ENCODE results near the gene YPEL1. TPM values are rescaled to one million over a fixed set of nuclear protein-coding genes. Genes with fewer than 3 reads are reported as not detected.

The YPEL1 gene, protein sequence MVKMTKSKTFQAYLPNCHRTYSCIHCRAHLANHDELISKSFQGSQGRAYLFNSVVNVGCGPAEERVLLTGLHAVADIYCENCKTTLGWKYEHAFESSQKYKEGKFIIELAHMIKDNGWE
- 1.4 TPM in 1 of 2 replicates, not detected in the other for total RNA-seq

GRCh38 chr22:21735200-21736083, at the start of gene YPEL1:
TSS of gene YPEL1 (minus strand) at chr22:21735794. CDS start at chr22:21710744, 25,050 bp downstream.

Other genes starting within 250 kb of the YPEL1 start
- under 0.01 and 0.21 TPM in 2 replicates for gene RIMBP3C, start 184.3 kb downstream of the YPEL1 start, total RNA-seq
- gene UBE2L3, start 168.1 kb downstream of the YPEL1 start, total RNA-seq = 24.9 and 26.3 TPM in 2 replicates
- 56.3 and 57.6 TPM in 2 replicates for gene YDJC, start 105.8 kb downstream of the YPEL1 start, total RNA-seq
- 0.24 TPM in 1 of 2 replicates, not detected in the other for gene CCDC116, start 103.0 kb downstream of the YPEL1 start, total RNA-seq
- 27.7 and 52.1 TPM in 2 replicates for gene SDF2L1, start 93.5 kb downstream of the YPEL1 start, total RNA-seq
- gene PPIL2, start 69.8 kb downstream of the YPEL1 start, total RNA-seq = 14.5 and 14.7 TPM in 2 replicates
- 56.1 and 56.7 TPM in 2 replicates for gene MAPK1, start 131.9 kb upstream of the YPEL1 start, total RNA-seq
- 19.4 and 30.8 TPM in 2 replicates for gene PPM1F, start 217.1 kb upstream of the YPEL1 start, total RNA-seq
- gene TOP3B, start 247.0 kb upstream of the YPEL1 start, total RNA-seq = 23.9 and 36.4 TPM in 2 replicates

Data from tracheal epithelial cell (primary cell).